Ishikawa (cell line): Measurements from ENCODE around the gene ARMC8.

Experiments
- CREB1 ChIP-seq: IDR thresholded peaks from 2 replicates; pipeline ENCODE4 v1.6.1; 2012; ENCODE audit warnings: low read depth
- EP300 ChIP-seq: IDR thresholded peaks from 2 replicates; pipeline ENCODE4 v1.6.1; 2012; ENCODE audit warnings: borderline replicate concordance
- FOXM1 ChIP-seq: IDR thresholded peaks from 2 replicates; pipeline ENCODE4 v1.6.1; 2012; ENCODE audit warnings: low read depth, borderline replicate concordance
- MAX ChIP-seq: IDR thresholded peaks from 2 replicates; pipeline ENCODE4 v1.6.1; 2012
- RAD21 ChIP-seq: IDR thresholded peaks from 2 replicates; pipeline ENCODE4 v1.6.1; 2012; ENCODE audit warnings: low read depth
- REST ChIP-seq: IDR thresholded peaks from 2 replicates; pipeline ENCODE4 v1.6.1; 2012; ENCODE audit warnings: low read depth, mild to moderate bottlenecking
- TAF1 ChIP-seq: IDR thresholded peaks from 2 replicates; pipeline ENCODE4 v1.6.1; 2012; ENCODE audit warnings: low read depth, mild to moderate bottlenecking
- TCF12 ChIP-seq: IDR thresholded peaks from 2 replicates; pipeline ENCODE4 v1.6.1; 2012; ENCODE audit warnings: low read depth
- USF1 ChIP-seq: IDR thresholded peaks from 2 replicates; pipeline ENCODE4 v1.6.1; 2012
- YY1 ChIP-seq: IDR thresholded peaks from 2 replicates; pipeline ENCODE4 v1.6.1; 2012; ENCODE audit warnings: low read depth
- ZBTB7A ChIP-seq: IDR thresholded peaks from 2 replicates; pipeline ENCODE4 v1.6.1; 2012; ENCODE audit warnings: low read depth

GRCh38 chr3:138314751-138315150, 127.7 kb downstream of the ARMC8 start:
- TF ChIP-seq RAD21, result no peak
- no peak for TF ChIP-seq CREB1
- no peak for TF ChIP-seq REST
- no peak for TF ChIP-seq TAF1
- TF ChIP-seq EP300, result no peak
- no peak for TF ChIP-seq USF1
- no peak for TF ChIP-seq MAX
- TF ChIP-seq FOXM1, result no peak
- TF ChIP-seq TCF12, result no peak
- no peak for TF ChIP-seq ZBTB7A
- no peak for TF ChIP-seq YY1
